Measurements from ENCODE around the gene CLSTN3.

- TF ChIP-seq CHCHD3 (CRISPR knock-in tag; IDR thresholded peaks at IDR 0.05), result no peak
- no peak for TF ChIP-seq HNRNPL (IDR thresholded peaks at IDR 0.05; ENCODE audit: low read depth, low read length)
- no peak for TF ChIP-seq RFX1 (IDR thresholded peaks at IDR 0.05)
- TF ChIP-seq SP1 (IDR thresholded peaks at IDR 0.05), result no peak
- TF ChIP-seq SP1 (CRISPR knock-in tag; IDR thresholded peaks at IDR 0.05), result no peak
- no peak for TF ChIP-seq ZNF232 (CRISPR knock-in tag; IDR thresholded peaks at IDR 0.05; ENCODE audit: borderline replicate concordance)
- TF ChIP-seq SIN3B (IDR thresholded peaks at IDR 0.05; ENCODE audit: low read length), result no peak
Observed at GRCh38 chr12:7096006-7096932, 33.9 kb upstream of the CLSTN3 start.

Data from HepG2 (cell line).